ENCODE measurements around the gene OCA2.

GRCh38 chr15:27767918-27768640 lies 331.0 kb downstream of the OCA2 start:
- TF ChIP-seq CTCF (optimal IDR thresholded peaks at IDR 0.05 in 1 of 3, IDR thresholded peaks at IDR 0.05 in 1 of 3, conservative IDR thresholded peaks at IDR 0.05 in 1 of 3; ENCODE audit: extremely low read depth in 1 of 3, insufficient read depth in 2 of 3, low read length in 3 of 3), result no peak
- no peak for TF ChIP-seq EZH2 (IDR thresholded peaks at IDR 0.05; ENCODE audit: low read length)
